Measurements from ENCODE around the gene CHST15. TPM values are rescaled to one million over a fixed set of nuclear protein-coding genes. Genes with fewer than 3 reads are reported as not detected.

The CHST15 gene
- total and polyA plus RNA-seq, 2 of the 13 experiments (the other 11 are each of a cell fraction or from before 2014, with no cell fraction given) = 1.4 to 94.7 TPM

- no peak for TF ChIP-seq E2F2 (CRISPR knock-in tag; IDR thresholded peaks at IDR 0.05; ENCODE audit: borderline replicate concordance)
- no peak for TF ChIP-seq SETDB1 (CRISPR knock-in tag; IDR thresholded peaks at IDR 0.05; ENCODE audit: borderline replicate concordance)
- no peak for TF ChIP-seq PRMT3 (CRISPR knock-in tag; IDR thresholded peaks at IDR 0.05; ENCODE audit: borderline replicate concordance, low read depth)
- TF ChIP-seq JUN (CRISPR knock-in tag; IDR thresholded peaks at IDR 0.05) = no peak
- no peak for TF ChIP-seq KLF6 (CRISPR knock-in tag; IDR thresholded peaks at IDR 0.05)
- TF ChIP-seq ZNF292 (CRISPR knock-in tag; IDR thresholded peaks at IDR 0.05; ENCODE audit: borderline replicate concordance, low read depth) = no peak
- POLR2A ChIA-PET = no interaction called here
- intact Hi-C loops (cut with micrococcal nuclease; ENCODE audit: unreplicated experiment) (no loop called here), in situ Hi-C loops (cut with HindIII; ENCODE audit: extremely low pct_ligation_motif_present, low pct_unique_long_range_greater_than_20kb) (no loop called here)
- Histone ChIP-seq H3K4me2 (ENCODE audit: low read depth, low read length) (no peak overlapping the region), H3K4me3 (replicated peaks in 1 of 3; ENCODE audit: insufficient read depth in 1 of 3, low read depth in 2 of 3, low read length in 3 of 3) (no peak overlapping the region), H3K9me3 (ENCODE audit: low read length) (peaks cover 13% of the 10 kb centered on the region), H3K79me2 (ENCODE audit: insufficient read depth, low read length) (no peaks in the 10 kb centered on the region), H2AFZ (ENCODE audit: low read length) (no peak overlapping the region), H3K27ac (ENCODE audit: extremely low read length, insufficient read depth, low read length) (no peak overlapping the region), H3K4me1 (ENCODE audit: insufficient read depth, low read length) (peaks cover 60% of the 10 kb centered on the region), H3K27me3 (ENCODE audit: control insufficient read depth in 1 of 2, insufficient read depth in 2 of 2, low read length in 2 of 2) (peaks cover 4 to 77% of the 10 kb centered on the region in 2 experiments), H3K36me3 (replicated peaks in 1 of 2; ENCODE audit: control insufficient read depth in 1 of 2, insufficient read depth in 2 of 2, low read length in 2 of 2) (no peaks in the 10 kb centered on the region), H4K20me1 (ENCODE audit: insufficient read depth, low read length) (no peaks in the 10 kb centered on the region), H3K9ac (ENCODE audit: insufficient read depth, low read depth, low read length) (no peak overlapping the region)
- ATAC-seq (no peak), FAIRE-seq (no peak), DNase-seq (ENCODE audit: low spot score) (no peak)
- BruUV-seq (replicated peaks) = no TSS peak
- CTCF ChIA-PET (ENCODE audit: low intra/inter-chr PET ratio, low total read pairs) = no interaction called here
- 76% methylated on average over 10 of the region's 10 CpGs for WGBS (ENCODE audit: low lambda C conversion rate)
Measured at GRCh38 chr10:124098575-124098974, 5.2 kb upstream of the CHST15 start.

GRCh38 chr10:124097883-124098282 is 4.5 kb upstream of the CHST15 start:
- Histone ChIP-seq H3K4me3 (replicated peaks in 1 of 3; ENCODE audit: insufficient read depth in 1 of 3, low read depth in 2 of 3, low read length in 3 of 3) (no peak overlapping the region), H3K9me3 (ENCODE audit: low read length) (peaks cover 13% of the 10 kb centered on the region), H3K79me2 (ENCODE audit: insufficient read depth, low read length) (peaks cover 1% of the 10 kb centered on the region), H3K4me2 (ENCODE audit: low read depth, low read length) (peak overlapping the region; percentile 43), H3K27ac (ENCODE audit: extremely low read length, insufficient read depth, low read length) (no peak overlapping the region), H3K36me3 (replicated peaks in 1 of 2; ENCODE audit: control insufficient read depth in 1 of 2, insufficient read depth in 2 of 2, low read length in 2 of 2) (no peaks in the 10 kb centered on the region), H3K9ac (ENCODE audit: insufficient read depth, low read depth, low read length) (no peak overlapping the region), H3K4me1 (ENCODE audit: insufficient read depth, low read length) (peaks cover 60% of the 10 kb centered on the region), H4K20me1 (ENCODE audit: insufficient read depth, low read length) (no peaks in the 10 kb centered on the region), H2AFZ (ENCODE audit: low read length) (no peak overlapping the region), H3K27me3 (ENCODE audit: control insufficient read depth in 1 of 2, insufficient read depth in 2 of 2, low read length in 2 of 2) (peaks cover 4 to 70% of the 10 kb centered on the region in 2 experiments)
- 12% methylated on average over 9 of the region's 10 CpGs for WGBS (ENCODE audit: low lambda C conversion rate)
- no TSS peak for BruUV-seq (replicated peaks)
- TF ChIP-seq TCF12 (IDR thresholded peaks at IDR 0.05) = no peak
- no peak for TF ChIP-seq TCF12 (CRISPR knock-in tag; IDR thresholded peaks at IDR 0.05)
- TF ChIP-seq AGO2 (optimal IDR thresholded peaks at IDR 0.05; ENCODE audit: low read depth, low read length) = no peak
- TF ChIP-seq ZBTB8A (CRISPR knock-in tag; IDR thresholded peaks at IDR 0.05; ENCODE audit: borderline replicate concordance, low read depth) = no peak
- TF ChIP-seq ZNF644 (CRISPR knock-in tag; IDR thresholded peaks at IDR 0.05; ENCODE audit: low read depth) = no peak
- no peak for TF ChIP-seq ZNF740 (CRISPR knock-in tag; IDR thresholded peaks at IDR 0.05)
- ATAC-seq (no peak), FAIRE-seq (no peak), DNase-seq (ENCODE audit: low spot score) (no peak)
- POLR2A ChIA-PET = no interaction called here
- CTCF ChIA-PET (ENCODE audit: low intra/inter-chr PET ratio, low total read pairs) = no interaction called here
- intact Hi-C loops (cut with micrococcal nuclease; ENCODE audit: unreplicated experiment) = no loop called here
- in situ Hi-C loops (cut with HindIII; ENCODE audit: extremely low pct_ligation_motif_present, low pct_unique_long_range_greater_than_20kb) = no loop called here

Data from HepG2 (cell line).